Smooth muscle cell (in vitro differentiated cells): ENCODE data around the gene MED12. TPM values are rescaled to one million over a fixed set of nuclear protein-coding genes. Genes with fewer than 3 reads are reported as not detected.

Source experiments
- DNase-seq: peaks from one replicate; lab custom pipeline; 2025; ENCODE audit not compliant: unreplicated experiment; lab: John Stamatoyannopoulos, UW
- H2AFZ ChIP-seq: fragments of 200-600 bp; sonication (generic); 2 replicates; pipeline ENCODE4 v1.6.0; 2016; ENCODE audit warnings: antibody characterized with exemption, low read depth, mild to moderate bottlenecking
- H3F3A ChIP-seq: fragments of 200-600 bp; sonication (generic); 2 replicates; pipeline ENCODE4 v1.6.0; 2017; ENCODE audit warnings: antibody characterized with exemption, low read depth
- H3K27ac ChIP-seq: fragments of 200-600 bp; sonication (generic); 2 replicates; pipeline ENCODE4 v1.5.1; 2016; ENCODE audit warnings: low read depth, mild to moderate bottlenecking
- H3K27me3 ChIP-seq: fragments of 200-600 bp; sonication (generic); 2 replicates; pipeline ENCODE4 v1.6.1; 2016; ENCODE audit warnings: low read depth, mild to moderate bottlenecking
- H3K36me3 ChIP-seq: fragments of 200-600 bp; sonication (generic); 2 replicates; pipeline ENCODE4 v1.5.1; 2016; ENCODE audit warnings: low read depth
- H3K4me1 ChIP-seq: fragments of 200-600 bp; sonication (generic); 2 replicates; pipeline ENCODE4 v1.5.1; 2016; ENCODE audit warnings: low read depth
- H3K4me2 ChIP-seq: fragments of 200-600 bp; sonication (generic); 2 replicates; pipeline ENCODE4 v1.6.0; 2016; ENCODE audit warnings: mild to moderate bottlenecking
- H3K4me3 ChIP-seq: fragments of 200-600 bp; sonication (generic); 2 replicates; pipeline ENCODE4 v1.5.1; 2016; ENCODE audit warnings: mild to moderate bottlenecking
- H3K79me2 ChIP-seq: fragments of 200-600 bp; sonication (generic); 2 replicates; pipeline ENCODE4 v1.6.0; 2016; ENCODE audit warnings: low read depth, mild to moderate bottlenecking
- H3K9ac ChIP-seq: fragments of 200-600 bp; sonication (generic); 2 replicates; pipeline ENCODE4 v1.6.0; 2016; ENCODE audit warnings: low read depth
- H3K9me3 ChIP-seq: fragments of 200-600 bp; sonication (generic); replicated peaks from 2 replicates; pipeline ENCODE4 v1.5.1; 2016; ENCODE audit warnings: low read depth
- H4K20me1 ChIP-seq: fragments of 200-600 bp; sonication (generic); 2 replicates; pipeline ENCODE4 v1.6.0; 2016; ENCODE audit warnings: low read depth
- WGBS: methylation state at CpG from one replicate; pipeline ENCODE4 v1.1.7; 2016; ENCODE audit warnings: low lambda C conversion rate; 5-methylcytosine and 5-hydroxymethylcytosine counted together
- polyA plus RNA-seq: library from polyadenylated mRNA; unstranded; fragments of >200 nt; fragmentation: Nextera tagmentation; extraction: Ambion mirVana; gene quantifications from 2 replicates; pipeline ENCODE4 v1.2.1, GENCODE V29; 2016
- total RNA-seq: library from RNA; depleted of rRNA; stranded (reverse); fragments of >200 nt; gene quantifications from 2 replicates; pipeline ENCODE4 v1.2.3, GENCODE V29; 2014
- TF ChIP-seq, protein P1 (sequence below): fragments of 200-600 bp; sonication (generic); IDR thresholded peaks from 2 replicates; pipeline ENCODE4 v1.5.1; 2017; ENCODE audit warnings: borderline replicate concordance, mild to moderate bottlenecking, antibody characterized with exemption; ENCODE audit not compliant: insufficient read depth, poor library complexity, severe bottlenecking

The MED12 gene
- total and polyA plus RNA-seq, 2 experiments from 2014 or later, result 11.8 to 25.4 TPM

DNA sequence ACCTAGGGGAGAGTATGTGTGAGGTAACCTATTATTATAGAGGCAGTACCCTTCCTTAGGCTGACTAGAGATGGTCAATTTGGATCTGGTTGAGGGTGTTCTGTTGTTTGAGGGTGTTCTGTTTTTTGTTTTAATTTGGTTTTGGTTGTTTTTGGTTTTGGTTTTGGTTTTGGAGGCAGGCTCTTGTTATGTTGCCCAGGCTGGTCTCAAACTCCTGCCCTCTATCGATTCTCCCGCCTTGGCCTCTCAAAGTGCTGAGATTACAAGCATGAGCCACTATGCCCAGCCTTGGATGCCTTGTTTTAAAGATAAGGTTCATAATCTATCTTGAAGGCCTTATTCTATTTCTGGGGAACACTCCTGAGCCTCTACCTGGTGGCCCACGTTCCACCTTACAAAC is 12.8 kb upstream of the MED12 start:
- no peaks in the 10 kb centered on the region for H3K9me3 ChIP-seq
- no peak overlapping the region for H3K27ac ChIP-seq
- no peaks in the 10 kb centered on the region for H3K36me3 ChIP-seq
- WGBS, result 86% methylated on average over 3 of the region's 3 CpGs
- H3K9ac ChIP-seq, result no peak overlapping the region
- DNase-seq, result no peak
- no peak overlapping the region for H3K4me2 ChIP-seq
- H3K27me3 ChIP-seq, result no peaks in the 10 kb centered on the region
- no peak overlapping the region for H2AFZ ChIP-seq
- TF ChIP-seq, protein P1, sequence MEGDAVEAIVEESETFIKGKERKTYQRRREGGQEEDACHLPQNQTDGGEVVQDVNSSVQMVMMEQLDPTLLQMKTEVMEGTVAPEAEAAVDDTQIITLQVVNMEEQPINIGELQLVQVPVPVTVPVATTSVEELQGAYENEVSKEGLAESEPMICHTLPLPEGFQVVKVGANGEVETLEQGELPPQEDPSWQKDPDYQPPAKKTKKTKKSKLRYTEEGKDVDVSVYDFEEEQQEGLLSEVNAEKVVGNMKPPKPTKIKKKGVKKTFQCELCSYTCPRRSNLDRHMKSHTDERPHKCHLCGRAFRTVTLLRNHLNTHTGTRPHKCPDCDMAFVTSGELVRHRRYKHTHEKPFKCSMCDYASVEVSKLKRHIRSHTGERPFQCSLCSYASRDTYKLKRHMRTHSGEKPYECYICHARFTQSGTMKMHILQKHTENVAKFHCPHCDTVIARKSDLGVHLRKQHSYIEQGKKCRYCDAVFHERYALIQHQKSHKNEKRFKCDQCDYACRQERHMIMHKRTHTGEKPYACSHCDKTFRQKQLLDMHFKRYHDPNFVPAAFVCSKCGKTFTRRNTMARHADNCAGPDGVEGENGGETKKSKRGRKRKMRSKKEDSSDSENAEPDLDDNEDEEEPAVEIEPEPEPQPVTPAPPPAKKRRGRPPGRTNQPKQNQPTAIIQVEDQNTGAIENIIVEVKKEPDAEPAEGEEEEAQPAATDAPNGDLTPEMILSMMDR, result no peak
- no peaks in the 10 kb centered on the region for H3F3A ChIP-seq
- H4K20me1 ChIP-seq, result no peaks in the 10 kb centered on the region
- H3K79me2 ChIP-seq, result no peaks in the 10 kb centered on the region
- H3K4me1 ChIP-seq, result no peaks in the 10 kb centered on the region
- H3K4me3 ChIP-seq, result no peak overlapping the region

DNA sequence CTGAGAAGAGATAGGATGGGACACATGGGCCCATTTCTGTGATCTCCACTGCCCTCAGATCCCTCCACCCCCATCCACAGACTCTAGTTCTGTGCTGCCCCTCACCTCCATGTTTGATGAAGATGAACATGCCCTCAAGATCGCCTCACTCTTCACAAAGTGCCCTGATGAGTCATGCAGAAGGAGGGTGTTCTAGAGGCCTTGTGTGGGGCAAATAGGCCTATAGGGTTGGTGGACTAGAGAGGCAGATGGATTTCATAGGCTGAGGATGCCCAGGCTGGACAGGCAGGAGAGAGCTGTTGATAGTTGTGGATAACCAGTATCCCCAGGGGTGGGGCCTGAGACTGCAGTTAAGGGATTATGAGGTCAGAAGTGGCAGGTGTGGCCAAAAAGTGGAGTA is 12.0 kb upstream of the MED12 start, which contains the start of gene CXorf65:
CXorf65 (minus strand) TSS at position 314 of the 400 bp plus-strand sequence; CDS start at position 130, 184 bp downstream.
- 73% methylated on average over 1 of the region's 1 CpG for WGBS
- Histone ChIP-seq H3K4me1 (no peaks in the 10 kb centered on the region), H2AFZ (no peak within 1 kb of the TSS), H3K27me3 (no peaks in the 10 kb centered on the region), H3K36me3 (no peaks in the 10 kb centered on the region), H4K20me1 (no peaks in the 10 kb centered on the region), H3K4me3 (no peak within 1 kb of the TSS), H3K9me3 (no peaks in the 10 kb centered on the region), H3F3A (no peaks in the 10 kb centered on the region), H3K9ac (no peak within 1 kb of the TSS), H3K4me2 (no peak within 1 kb of the TSS), H3K27ac (no peak within 1 kb of the TSS), H3K79me2 (no peaks in the 10 kb centered on the region)
- TF ChIP-seq, protein P1, result no peak
- no peak for DNase-seq

DNA sequence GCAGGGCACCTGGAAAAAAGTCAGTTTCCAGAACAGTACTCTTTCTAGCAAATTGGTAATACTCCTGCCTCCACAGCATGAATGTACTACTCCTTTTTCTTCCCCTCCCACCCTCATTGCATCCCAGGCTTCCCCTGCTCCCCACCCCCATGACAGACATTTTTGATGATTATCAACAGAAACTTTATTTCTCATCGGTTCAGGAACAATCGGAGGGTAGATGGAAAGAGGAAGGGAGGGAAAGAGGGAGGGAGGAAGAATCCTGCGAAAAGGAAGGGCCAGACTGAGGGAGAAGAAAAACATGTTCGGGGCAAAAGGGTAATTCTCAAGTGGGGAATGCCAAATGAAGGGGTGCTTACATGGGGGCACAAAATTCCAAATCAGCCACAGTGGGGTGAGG is 11.2 kb upstream of the MED12 start:
- no peak overlapping the region for H3K9ac ChIP-seq
- no peak overlapping the region for H3K27ac ChIP-seq
- no peak for DNase-seq
- no peaks in the 10 kb centered on the region for H3K36me3 ChIP-seq
- no peak overlapping the region for H3K4me3 ChIP-seq
- no peak overlapping the region for H2AFZ ChIP-seq
- no peaks in the 10 kb centered on the region for H3K27me3 ChIP-seq
- H3K9me3 ChIP-seq, result no peaks in the 10 kb centered on the region
- WGBS, result 82% methylated on average over 4 of the region's 4 CpGs
- H3F3A ChIP-seq, result no peaks in the 10 kb centered on the region
- no peaks in the 10 kb centered on the region for H3K79me2 ChIP-seq
- H3K4me1 ChIP-seq, result no peaks in the 10 kb centered on the region
- no peaks in the 10 kb centered on the region for H4K20me1 ChIP-seq
- TF ChIP-seq, protein P1, result no peak
- H3K4me2 ChIP-seq, result no peak overlapping the region

DNA sequence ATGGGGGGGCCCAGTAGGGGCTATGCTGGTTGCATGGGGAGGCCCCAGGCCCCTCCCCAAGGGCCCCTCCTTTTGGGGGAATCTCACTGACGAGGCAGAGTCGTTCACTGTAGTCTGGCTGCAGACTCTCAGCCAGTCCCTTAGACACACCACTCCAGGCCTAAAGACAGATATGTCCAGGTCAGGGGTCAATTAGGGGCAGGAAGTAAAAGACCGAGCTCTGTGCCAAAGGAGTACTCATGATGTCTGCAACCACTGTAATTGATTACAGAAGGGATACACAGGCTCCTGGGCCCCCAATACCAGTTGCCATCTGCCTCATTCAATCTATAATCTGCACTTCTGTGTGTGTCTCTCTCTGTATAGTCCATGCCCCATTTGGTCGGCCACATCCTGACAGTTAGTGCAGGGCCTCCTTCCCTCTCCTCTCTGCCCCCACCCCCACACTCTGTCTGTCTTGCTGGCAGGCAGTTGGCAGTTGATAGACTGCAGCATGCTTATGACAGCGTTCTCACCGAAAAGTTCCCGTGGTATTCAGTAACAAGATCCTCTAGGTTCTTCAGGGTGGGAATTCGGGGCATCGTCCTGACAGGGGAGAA is 10.5 kb upstream of the MED12 start:
- no peaks in the 10 kb centered on the region for H3K36me3 ChIP-seq
- no peaks in the 10 kb centered on the region for H3K9me3 ChIP-seq
- no peak overlapping the region for H2AFZ ChIP-seq
- H3K4me1 ChIP-seq, result no peaks in the 10 kb centered on the region
- H3K79me2 ChIP-seq, result no peaks in the 10 kb centered on the region
- H3K9ac ChIP-seq, result no peak overlapping the region
- H3K27me3 ChIP-seq, result no peaks in the 10 kb centered on the region
- H3K4me2 ChIP-seq, result no peak overlapping the region
- H3K4me3 ChIP-seq, result no peak overlapping the region
- no peak for DNase-seq
- no peak overlapping the region for H3K27ac ChIP-seq
- no peaks in the 10 kb centered on the region for H3F3A ChIP-seq
- 49% methylated on average over 9 of the region's 9 CpGs for WGBS
- H4K20me1 ChIP-seq, result no peaks in the 10 kb centered on the region
- TF ChIP-seq, protein P1, result no peak
